H1 (cell line): ENCODE data around the gene RFXAP. TPM values are rescaled to one million over a fixed set of nuclear protein-coding genes. Genes with fewer than 3 reads are reported as not detected.

Experiments
- TCF12 ChIP-seq: IDR thresholded peaks from 2 replicates; pipeline ENCODE4 v1.6.1; 2011; ENCODE audit warnings: low read depth, mild to moderate bottlenecking, low read length
- polyA plus RNA-seq, 7 experiments: library from polyadenylated mRNA; depleted of rRNA in 3 of 7; stranded (reverse) in 5 of 7; unstranded in 2 of 7; fragments of >200 nt in 5 of 7; fragments of 200-250 nt in 2 of 7; gene quantifications; 1 replicate in 5 of 7; 2 replicates in 1 of 7; 4 replicates in 1 of 7; pipeline versions ENCODE4 v1.2.1 to v1.2.3, GENCODE V29; 2011 to 2013; ENCODE audit warnings: missing spikeins in 2 of 7, mixed read lengths in 2 of 7
- total RNA-seq: library from RNA; stranded (reverse); fragmentation: NEBNext Ultra II Directional; extraction: Animal tissue kit (Norgen Biotek cat#: 25700); gene quantifications from 2 replicates; pipeline ENCODE4 v1.2.1, GENCODE V29; 2021

Gene RFXAP
- total and polyA plus RNA-seq, 2 of the 8 experiments (the other 6 are each of a cell fraction or from before 2014, with no cell fraction given), result 5.2 to 11.5 TPM

DNA sequence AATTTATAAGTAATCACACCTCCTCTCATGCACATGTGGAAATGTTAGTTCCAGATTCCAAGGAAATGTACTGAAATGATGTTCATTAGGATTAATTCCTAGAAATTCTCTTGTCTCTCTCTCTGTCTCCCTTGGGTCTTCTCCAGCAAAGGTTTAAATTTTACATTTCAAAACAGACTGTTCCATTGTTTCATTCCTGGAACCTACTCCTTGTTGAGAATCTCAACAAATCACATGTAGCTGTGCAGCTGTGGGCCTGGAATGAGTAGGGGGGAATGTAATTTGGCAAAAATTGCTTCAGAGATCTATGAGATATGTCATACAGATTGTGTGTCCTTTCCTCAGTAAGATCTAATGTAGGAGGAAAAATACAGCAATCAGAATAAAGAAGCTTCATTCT is 46.2 kb upstream of the RFXAP start (continued):
- TF ChIP-seq TCF12, result no peak
